Measurements from ENCODE around the gene PLCXD3. TPM values are rescaled to one million over a fixed set of nuclear protein-coding genes. Genes with fewer than 3 reads are reported as not detected.
"Not testable (repeated sequence)": the region's sequence is repeated elsewhere in the genome, so short reads cannot be mapped to it uniquely, and the experiment has no call there.

The PLCXD3 gene
- total RNA-seq, 1 donor from 2014 or later: 63.8 TPM

DNA sequence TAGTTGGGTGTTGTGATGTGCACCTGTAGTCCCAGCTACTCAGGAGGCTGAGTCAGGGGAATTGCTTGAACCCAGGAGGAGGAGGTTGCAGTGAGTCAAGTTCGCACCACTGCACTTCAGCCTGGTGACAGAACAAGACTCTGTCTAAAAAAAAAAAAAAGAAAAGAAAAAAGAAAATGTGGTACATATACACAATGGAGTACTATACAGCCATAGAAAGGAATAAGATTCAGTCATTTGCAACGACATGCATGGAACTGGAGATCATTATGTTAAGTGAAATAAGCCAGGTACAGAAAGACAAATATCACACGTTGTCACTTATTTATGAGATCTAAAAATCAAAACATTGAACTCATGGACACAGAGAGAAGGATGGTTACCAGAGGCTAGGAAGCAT is 187.6 kb downstream of the PLCXD3 start:
- intact Hi-C loops (cut with DNase I); DNase-seq (ENCODE audit: low spot score): not testable (repeated sequence)

DNA sequence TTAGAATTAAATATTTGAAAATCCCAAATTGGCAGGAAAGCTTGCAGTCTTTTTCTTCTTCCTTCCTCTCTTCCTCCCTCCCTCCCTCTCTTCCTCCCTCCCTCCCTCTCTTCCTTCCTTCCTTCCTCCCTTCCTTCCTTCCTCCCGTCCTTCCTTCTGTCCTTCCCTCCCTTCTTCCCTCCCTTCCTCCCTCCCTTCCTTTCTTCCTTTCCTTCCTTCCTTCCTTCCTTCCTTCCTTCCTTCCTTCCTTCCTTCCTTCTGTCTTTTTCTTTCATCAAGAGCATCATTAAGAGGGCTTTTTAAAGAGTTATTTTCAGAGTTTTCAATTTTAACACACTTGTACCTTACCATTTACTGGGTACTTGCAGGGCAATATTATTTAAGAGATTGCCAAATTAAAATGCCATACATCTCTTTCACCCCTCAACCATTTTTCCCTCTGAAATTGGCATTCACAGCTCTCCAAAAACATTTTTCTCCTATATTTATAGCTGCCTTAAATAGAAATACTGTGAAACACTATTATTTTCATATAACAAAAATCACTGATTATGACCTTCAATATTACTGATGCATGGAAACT is 197.8 kb downstream of the PLCXD3 start:
- no peak for DNase-seq (ENCODE audit: low spot score)
- intact Hi-C loops (cut with DNase I): no loop called here

DNA sequence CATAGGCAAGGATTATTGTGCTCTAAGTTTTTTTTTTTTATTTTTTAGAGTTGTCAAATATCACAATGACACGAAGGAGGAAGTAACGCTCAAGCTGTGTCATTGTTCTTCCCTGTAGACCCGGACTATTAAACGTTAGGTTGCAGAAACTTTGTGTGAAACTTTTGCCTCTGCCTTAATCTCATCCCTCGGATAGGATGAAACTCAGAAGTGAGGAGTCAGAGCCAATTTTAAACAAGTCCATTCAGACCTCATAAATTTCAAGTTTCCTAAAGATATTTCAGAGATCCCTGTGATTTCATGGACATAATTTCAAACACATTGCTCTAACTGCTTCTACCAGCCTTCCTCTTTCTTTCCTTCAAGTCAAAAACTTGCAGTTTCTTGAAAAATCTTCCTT is 198.3 kb downstream of the PLCXD3 start:
- DNase-seq (ENCODE audit: low spot score): no peak
- intact Hi-C loops (cut with DNase I): no loop called here

DNA sequence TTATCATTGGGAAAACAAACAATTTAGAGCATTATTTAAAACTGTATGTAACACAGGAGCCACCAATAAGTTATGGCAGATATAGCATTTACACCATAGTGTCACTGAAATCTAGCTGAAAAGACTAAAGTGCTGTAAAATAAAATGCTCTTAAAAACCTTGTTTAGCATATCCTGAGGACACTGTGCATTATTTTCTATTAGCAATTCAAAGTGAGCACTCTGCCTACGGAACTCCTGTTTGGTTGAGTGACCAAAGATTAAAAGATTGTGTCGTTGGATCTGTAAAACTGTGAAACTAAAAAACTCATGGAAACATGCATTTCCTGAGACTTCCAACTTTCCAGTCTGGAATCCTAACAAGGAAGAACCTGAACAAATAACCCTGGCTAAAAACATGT is 201.1 kb downstream of the PLCXD3 start:
- intact Hi-C loops (cut with DNase I): no loop called here
- DNase-seq (ENCODE audit: low spot score): no peak

DNA sequence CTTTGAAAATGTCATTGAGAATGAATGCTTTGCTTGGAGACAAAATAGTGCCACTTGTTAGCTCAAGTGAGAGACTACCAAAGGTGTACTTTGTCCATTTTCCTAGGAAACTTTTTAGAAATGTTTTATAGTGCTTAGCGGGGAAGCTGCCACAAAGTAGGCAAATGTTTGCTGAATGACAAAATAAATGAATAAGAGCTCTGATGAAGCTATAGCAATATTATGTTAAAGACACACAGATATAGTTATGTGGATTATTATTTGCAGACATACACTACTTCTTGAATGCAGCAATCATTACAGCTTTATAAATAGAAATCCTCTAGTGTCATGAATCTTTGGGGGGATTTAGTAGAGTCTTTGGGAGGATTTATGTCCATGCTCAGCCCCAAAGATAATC is 204.4 kb downstream of the PLCXD3 start:
- DNase-seq (ENCODE audit: low spot score): no peak
- intact Hi-C loops (cut with DNase I): no loop called here

DNA sequence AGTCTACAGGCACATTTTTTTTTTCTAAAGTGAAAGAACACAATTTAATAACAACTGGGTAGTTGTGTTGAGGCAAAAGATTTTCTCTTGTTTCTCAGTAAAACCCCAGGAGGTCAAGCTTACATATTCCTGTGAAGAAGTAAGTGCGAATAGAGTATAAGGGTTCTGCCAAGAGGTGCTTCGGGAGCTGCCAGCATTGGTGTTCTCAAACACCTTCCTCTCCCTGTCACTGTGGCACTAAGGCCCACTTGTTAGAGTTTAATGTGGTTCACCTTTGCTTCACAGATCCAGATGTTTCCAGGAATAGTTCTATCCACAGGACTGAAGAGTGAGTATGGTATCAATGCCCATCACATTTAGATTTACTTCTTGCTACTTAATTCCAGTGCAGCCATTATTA is 205.3 kb downstream of the PLCXD3 start:
- DNase-seq (ENCODE audit: low spot score): no peak
- intact Hi-C loops (cut with DNase I): no loop called here

DNA sequence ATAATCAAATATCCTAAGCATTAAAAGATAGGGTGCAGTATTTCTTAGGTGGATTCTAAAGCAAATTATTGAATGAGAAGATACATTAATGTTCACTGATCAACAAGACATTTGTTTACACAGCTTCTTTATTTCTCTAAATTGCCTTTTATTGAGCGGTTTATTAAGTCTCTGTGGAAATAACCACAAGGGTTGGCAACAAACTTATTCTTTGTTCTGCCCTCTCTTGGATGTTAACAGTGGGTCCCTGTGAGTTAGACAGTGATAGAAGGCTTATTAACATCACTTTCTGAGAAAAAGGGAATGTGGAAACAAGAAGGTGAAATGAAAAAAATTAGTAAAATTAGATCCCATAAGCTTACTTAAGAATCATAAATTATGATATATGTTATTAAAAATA is 214.3 kb downstream of the PLCXD3 start:
- intact Hi-C loops (cut with DNase I): no loop called here
- DNase-seq (ENCODE audit: low spot score): no peak

DNA sequence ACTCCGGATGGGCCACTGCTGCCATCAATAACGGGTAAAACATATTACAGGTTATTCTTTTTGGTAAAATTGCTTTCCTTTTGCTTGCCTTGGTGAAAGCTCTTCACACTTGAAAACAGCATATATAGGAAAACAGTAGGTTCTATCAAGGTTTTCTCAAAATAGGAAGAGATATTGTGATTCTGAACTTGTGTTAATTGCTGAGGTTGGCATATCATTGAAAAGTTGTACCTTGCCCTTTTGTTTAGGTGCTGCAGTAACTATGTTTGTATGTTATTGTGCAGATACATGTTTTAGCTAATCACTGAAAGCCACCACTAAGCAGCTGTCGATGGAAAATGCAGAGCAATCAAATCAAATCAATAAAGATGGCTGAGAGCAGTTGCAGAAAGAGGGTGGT is 219.1 kb downstream of the PLCXD3 start:
- no peak for DNase-seq (ENCODE audit: low spot score)
- intact Hi-C loops (cut with DNase I): no loop called here

DNA sequence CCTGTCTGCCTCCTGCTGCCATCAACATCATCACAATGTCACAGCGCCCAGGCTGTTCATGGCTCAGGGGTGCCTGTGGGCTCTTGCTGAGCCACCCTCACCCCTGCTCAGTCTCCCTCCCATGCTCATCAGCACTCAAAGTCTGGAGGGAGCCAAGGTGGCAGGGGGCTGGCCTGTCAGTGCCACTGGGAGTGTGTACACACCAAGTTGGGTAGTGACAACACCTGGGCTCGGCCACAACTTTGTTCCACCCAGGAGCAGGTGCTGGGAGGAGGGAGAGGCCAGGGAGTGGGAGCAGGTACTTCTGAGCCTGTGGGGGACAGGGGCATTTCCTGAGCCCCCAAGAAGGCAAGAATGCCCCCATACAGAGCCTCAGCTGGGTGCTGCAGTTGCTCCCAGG is 219.6 kb downstream of the PLCXD3 start:
- no peak for DNase-seq (ENCODE audit: low spot score)
- intact Hi-C loops (cut with DNase I): no loop called here

DNA sequence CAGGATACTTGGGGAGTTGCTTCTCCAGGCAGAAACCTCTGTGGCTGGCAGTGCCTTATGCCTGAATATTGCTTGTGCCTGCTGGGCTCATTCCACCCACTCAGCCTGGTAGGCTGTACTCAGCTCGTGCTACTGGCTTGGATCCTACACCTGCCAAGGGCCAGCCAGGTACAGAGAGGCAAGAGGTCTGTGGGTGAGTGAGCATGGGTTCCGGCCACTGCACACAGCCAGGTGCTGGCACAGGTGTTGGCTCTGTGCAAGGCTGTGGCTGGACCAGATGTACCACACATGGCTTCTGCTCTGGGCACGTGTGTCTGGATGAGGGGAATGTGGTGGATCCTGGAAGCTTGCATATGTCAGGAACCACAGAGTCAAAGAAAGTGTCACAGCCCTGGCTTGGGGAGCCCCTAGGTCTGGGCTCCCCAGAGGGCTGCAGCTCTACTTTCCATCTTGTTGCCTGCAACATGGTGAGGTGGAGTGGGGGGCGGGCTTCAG is 220.4 kb downstream of the PLCXD3 start:
- intact Hi-C loops (cut with DNase I): no loop called here
- no peak for DNase-seq (ENCODE audit: low spot score)

DNA sequence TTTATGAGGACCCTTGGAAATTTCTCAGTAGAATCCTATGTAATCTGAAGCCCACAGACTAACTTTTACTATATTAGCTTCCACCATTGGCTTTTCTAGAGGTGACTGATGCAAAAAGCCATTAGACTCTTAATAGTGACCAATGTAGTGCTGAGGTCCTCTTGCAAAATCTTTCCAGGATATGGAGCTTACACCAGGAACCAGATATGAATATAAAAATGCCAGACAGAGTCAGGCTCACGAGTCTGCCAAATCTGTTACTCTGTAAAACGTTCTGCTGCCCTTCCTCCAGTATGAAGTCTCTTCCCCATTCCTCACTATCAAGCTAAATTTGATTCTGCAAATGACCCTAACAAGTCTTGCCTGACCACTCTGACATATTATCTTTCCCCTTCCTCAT is 223.7 kb downstream of the PLCXD3 start:
- intact Hi-C loops (cut with DNase I): no loop called here

DNA sequence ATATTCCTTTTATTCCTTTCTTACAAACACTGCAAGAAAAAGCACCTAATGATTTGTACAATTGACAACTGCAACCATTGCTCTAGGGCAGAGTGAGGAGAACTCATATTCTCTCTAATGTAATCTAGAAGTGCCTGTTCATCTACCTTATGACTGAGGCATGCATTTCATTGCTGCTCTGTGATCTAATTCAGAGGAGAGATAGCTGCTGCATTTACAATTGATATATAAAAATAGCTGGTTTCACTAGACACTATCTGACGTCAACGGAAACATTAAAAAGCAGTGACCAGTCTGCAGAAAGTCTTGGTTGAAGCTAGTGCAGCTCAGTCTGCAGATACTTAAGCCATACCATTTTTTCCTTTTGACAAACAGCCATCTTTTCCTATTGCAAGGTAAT is 224.2 kb downstream of the PLCXD3 start:
- DNase-seq (ENCODE audit: low spot score): no peak
- intact Hi-C loops (cut with DNase I): no loop called here

More for the DNA sequence above, 223.7 kb downstream of the PLCXD3 start:
- DNase-seq (ENCODE audit: low spot score): no peak

DNA sequence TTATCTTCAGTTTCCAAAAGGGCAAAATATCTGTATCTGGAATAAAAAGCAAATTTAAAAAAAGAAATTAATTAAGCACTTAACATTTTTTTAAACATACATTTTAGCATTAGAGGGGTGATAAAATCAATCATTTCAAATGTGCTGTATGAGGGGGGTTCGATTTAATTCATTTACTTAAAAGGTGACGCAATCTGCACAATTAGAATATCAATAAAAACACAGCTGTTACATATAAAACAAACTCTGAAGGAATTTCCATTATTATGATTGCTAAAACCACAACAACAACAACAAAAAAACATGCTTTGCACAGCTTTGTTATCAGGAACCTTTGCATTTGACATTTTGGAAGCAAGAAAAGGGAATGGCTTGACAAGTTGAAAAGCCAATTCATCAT is 225.5 kb downstream of the PLCXD3 start:
- no peak for DNase-seq (ENCODE audit: low spot score)
- intact Hi-C loops (cut with DNase I): no loop called here

DNA sequence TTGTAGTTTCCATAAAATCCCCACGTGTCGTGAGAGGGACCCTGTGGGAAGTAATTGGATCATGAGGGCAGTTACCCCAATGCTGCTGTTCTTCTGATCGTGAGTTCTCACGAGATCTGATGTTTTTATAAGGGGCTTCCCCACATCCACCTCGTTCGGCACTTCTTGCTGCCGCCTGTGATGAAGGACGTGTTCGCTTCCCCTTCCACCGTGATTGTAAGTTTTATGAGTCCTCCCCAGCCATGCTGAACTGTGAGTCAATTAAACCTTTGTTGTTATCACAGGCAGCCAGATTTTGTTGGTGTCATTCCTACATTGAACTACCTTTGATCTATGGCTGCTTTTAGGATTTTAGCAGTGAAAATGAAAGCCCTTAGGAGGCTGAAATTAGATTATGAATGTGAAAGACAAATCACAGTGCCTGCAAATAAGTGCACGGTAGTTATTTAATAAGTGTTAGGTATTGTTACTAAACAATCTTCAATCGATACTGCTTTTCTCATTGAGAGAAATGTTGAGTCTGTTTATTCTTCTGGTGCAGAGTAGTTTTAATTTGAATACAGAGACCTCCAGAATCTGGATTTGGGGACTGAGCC is 229.1 kb downstream of the PLCXD3 start:
- intact Hi-C loops (cut with DNase I): no loop called here
- no peak for DNase-seq (ENCODE audit: low spot score)

DNA sequence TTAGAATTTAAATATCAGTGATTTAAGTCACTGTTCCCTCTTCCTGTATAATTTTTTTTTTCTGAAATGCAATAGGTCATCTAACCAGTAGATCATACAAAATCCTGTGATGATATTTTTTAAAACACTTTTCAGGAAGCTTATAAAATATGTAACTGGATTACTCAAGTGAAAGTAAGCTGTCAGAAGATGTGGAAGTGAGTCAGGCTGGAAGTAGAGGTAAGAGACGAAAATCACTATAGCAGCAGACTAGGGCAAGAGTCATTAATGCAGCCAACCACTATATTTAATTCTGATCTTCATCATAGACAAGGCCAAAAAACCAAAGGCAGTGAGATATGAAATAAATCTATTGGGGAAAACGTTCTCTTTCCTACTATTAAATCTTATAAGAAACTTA is 231.4 kb downstream of the PLCXD3 start:
- no peak for DNase-seq (ENCODE audit: low spot score)
- intact Hi-C loops (cut with DNase I): no loop called here

DNA sequence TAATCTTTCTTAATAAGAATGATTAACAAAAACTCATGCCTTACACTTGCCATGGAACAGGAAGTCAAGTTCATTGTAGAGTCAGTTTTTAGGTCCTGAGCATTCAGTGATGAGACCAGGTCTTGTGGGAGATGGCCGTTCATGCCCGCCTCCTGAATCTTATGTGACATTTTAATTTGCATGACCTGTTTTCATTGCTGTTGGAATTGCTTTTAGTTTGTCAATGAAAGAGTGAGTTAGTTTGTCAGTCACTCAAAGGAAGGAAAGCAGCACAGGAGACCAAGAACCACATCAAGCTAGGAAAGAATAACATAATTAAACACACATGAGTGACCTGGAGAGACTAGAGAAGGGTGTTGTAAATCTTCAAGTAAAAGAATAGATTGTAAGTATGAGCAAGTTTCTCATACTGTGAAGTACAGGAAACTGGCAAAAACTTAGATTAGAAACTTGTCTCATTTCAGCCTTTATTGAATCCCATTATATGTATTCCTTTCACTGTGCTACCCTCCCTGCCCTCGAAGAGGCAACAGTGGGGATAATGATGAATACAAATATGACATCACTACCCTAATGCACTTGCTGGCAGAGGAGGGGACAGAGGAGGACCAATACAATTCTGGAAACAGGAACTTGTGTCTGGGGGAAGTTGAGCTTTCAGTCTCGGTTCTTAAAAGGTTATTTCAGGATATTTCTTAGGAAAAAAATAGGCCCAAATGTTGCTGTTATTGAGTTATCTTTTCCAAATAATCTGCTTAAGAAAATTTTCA is 232.7 kb downstream of the PLCXD3 start:
- intact Hi-C loops (cut with DNase I): no loop called here
- no peak for DNase-seq (ENCODE audit: low spot score)

DNA sequence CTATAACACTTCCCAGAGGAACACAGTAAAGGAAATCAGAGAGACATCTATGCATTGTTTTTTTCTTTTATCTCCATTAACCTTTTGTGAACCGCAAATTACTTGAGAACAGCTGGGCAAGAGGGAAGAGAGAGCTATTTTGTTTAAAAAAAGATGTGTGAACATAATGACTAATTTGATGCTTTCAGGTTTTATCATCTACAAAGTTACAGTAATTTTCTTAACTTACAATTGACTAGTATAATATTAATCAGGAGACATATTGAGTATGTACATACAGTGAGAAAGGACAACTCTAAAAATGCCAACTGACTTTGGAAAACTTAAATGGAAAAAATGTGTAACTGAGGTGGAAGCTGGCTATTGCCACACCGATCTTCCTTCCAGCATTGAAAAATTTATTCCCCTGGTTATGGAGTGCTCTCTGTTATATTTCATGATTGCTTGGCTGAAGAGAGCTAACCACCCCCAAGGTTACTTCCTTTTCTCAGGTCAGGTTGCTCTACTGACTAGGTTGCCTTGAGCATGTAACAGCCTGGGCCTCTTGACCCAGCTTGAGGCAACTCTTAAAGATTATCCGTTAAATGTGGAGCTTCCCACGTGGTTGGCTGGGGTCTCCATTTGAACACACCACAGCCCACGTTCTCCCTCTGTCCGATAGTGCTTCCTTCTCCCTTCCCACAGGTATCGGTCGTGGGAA is 234.4 kb downstream of the PLCXD3 start:
- no peak for DNase-seq (ENCODE audit: low spot score)
- intact Hi-C loops (cut with DNase I): loop anchor here (2.0 kb wide), 1 partner anchor 371 kb away; no protein-coding TSS in a partner anchor

DNA sequence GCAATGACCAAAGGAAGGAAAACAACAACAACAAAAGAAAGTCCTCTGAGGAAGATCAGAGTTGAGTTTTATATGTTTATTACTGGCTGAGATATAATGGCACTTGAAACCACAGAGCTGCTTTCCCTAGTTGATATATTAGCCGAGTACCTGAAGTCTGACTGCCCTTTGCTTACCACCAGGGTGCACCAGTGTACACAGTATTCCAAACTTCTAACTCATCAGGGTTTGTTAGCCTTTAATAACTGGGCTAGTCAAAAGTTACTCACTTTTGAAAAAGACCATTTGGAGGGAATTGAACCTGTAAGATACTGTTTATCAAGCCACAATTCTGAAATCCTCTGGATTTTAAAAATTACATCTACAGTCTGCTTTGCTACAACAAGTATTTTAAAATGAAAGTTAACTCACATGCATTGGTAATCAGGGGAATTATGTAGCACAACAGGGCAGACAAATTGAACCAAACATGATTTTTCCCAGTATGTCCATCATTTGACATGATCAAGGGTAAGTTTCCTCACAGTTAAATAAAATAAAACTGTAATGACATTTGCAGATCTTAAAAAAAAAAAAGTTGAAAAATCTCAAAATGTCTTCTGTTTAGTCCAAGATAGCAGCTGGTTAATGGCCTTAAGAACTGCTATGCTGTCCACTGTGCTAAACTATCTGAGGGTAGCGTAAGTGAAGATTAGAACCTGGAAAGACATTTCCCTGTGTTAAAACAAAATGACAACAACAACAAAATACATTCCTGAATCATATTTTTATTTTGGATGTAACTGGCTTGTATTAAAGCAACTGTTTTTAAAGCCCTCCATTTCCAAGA is 239.8 kb downstream of the PLCXD3 start:
- no peak for DNase-seq (ENCODE audit: low spot score)

DNA sequence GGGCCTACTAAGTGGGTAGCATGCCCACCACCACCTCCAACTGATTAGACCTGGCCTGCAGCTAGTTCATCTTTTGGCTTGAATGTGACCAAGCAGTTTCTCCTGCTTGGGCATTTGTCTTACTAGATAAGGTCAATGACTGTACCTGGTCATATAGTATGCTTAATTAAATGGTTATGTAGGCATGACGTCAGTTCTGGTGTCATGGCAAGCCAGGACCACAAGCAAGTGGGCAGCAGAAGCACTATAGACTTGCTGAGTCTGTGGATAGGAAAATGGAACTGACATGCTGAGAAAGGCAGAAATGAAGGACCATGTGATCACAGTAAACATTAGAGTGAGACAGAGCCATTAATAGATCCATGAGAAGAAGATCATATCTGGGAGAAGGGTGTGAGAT is 241.5 kb downstream of the PLCXD3 start:
- no peak for DNase-seq (ENCODE audit: low spot score)
- intact Hi-C loops (cut with DNase I): loop anchor here (5.0 kb wide), 1 partner anchor 568 kb away; no protein-coding TSS in a partner anchor

More for the DNA sequence above, 239.8 kb downstream of the PLCXD3 start:
- intact Hi-C loops (cut with DNase I): loop anchor here (5.0 kb wide), 3 partner anchors 182 to 372 kb away; partner anchors contain the start of gene PLCXD3

Measured in cardiac septum (tissue), 1 donor.